Dermis blood vessel endothelial cell (primary cell): ENCODE measurements around the gene DNER. TPM values are rescaled to one million over a fixed set of nuclear protein-coding genes. Genes with fewer than 3 reads are reported as not detected.
"Not testable (repeated sequence)": the region's sequence is repeated elsewhere in the genome, so short reads cannot be mapped to it uniquely, and the experiment has no call there.

Source experiments
- DNase-seq: peaks from one replicate; pipeline ENCODE4 v3.0.0; 2010
- total RNA-seq: library from RNA; depleted of rRNA; stranded (reverse); fragments of >200 nt; gene quantifications from 2 replicates; pipeline ENCODE4 v1.2.3, GENCODE V29; 2014

The DNER gene
- 0.05 TPM in 1 of 2 replicates, not detected in the other for total RNA-seq

GRCh38 chr2:229714080-229714735 is at the start of gene DNER:
TSS of gene DNER (minus strand) at chr2:229714555. CDS start at chr2:229714423, 132 bp downstream.
- DNase-seq = no peak

DNA sequence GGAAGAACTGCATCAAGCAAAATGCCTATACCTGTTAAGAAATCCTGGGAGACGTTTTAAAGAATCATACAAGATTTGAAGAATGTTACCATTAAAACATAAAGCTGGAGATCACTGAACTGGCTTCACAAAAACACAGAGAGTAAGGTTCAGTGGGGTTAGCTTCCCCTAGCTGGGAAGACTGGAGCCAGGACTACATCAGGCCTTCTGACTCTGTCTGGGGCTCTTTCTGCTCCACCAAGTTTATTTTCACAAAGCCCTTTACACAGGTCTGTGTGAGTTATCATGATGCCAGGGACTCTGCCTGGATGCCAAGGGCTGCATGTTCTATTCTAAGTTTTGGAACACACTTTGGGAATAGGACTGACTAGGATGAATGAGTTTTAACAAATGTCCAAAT is 47.3 kb upstream of the DNER start:
- DNase-seq = no peak

- not testable (repeated sequence) for DNase-seq
Measured at GRCh38 chr2:229757462-229757861, 43.1 kb upstream of the DNER start.

DNA sequence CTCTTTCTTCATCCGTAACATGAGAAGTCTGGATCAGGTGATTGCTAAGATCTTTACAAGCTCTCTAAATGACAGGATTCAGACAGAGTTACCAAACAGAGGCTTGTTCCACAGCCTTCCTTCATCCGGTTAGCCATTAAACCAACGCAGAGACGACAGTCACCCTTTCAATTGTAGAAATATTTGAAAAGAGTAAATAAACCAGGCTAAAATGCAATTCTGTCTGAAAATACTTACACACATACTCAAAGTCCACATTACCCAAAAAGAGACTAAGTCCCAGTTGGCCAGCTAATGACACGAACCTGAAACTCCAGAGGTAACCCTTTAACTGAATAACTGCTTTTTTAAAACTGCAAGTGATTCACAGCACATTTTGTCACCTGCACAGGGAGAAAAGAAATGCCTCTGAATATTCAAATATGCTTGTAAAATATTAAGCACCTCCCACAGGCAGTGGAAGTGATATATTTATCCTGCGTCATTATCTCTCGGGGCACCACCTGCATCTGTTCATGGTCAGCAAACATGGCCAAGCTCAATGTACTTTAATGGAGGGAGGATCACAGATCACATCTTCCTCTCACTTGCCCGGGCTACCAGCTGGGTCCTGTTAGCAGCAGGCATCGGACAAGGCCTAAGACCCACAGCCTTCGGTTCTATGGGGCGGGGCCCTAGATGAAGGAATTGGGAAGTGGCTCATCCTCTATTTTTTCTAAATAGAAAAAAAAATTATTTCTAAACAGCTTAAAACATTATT is 38.8 kb upstream of the DNER start:
- DNase-seq = no peak

GRCh38 chr2:229749779-229750178 is 35.4 kb upstream of the DNER start:
- no peak for DNase-seq

- DNase-seq = no peak
Measured at GRCh38 chr2:229748950-229749349, 34.6 kb upstream of the DNER start.

- not testable (repeated sequence) for DNase-seq
Measured at GRCh38 chr2:229742691-229743090, 28.3 kb upstream of the DNER start.

GRCh38 chr2:229740279-229740678 is 25.9 kb upstream of the DNER start:
- DNase-seq = no peak

- DNase-seq = no peak
Measured at GRCh38 chr2:229738024-229738625, 23.8 kb upstream of the DNER start.

- DNase-seq = no peak
Measured at GRCh38 chr2:229734410-229734809, 20.1 kb upstream of the DNER start.

DNA sequence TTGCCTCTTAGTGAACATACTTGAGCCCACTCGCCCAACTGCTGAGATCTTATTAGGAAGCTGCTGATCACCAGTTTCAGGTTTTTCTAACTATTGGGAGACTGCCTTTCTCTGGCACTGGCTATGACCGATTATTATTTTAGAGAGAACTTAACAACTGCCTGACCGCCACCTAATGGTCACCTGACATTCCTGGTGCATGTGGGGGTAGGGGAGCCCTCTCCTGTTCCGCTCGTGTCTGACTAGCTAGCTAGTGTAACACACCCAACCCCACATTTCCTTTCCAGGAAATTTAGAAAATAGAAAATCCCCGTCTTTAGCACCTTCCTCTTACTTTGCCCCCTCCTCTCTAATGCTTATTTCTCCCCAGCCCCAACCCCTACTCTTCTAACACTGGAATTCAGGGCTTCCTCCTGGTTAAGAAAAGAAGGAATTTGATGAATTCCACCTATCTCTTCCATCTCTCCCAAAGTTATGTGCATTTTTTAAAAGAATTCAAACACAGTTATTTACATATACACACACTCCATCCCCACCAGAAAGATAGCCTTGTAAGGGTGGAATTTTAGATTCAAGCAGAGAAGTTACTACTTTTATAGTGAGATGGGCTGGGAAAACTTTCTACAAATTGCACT is 19.4 kb upstream of the DNER start:
- DNase-seq = no peak

DNA sequence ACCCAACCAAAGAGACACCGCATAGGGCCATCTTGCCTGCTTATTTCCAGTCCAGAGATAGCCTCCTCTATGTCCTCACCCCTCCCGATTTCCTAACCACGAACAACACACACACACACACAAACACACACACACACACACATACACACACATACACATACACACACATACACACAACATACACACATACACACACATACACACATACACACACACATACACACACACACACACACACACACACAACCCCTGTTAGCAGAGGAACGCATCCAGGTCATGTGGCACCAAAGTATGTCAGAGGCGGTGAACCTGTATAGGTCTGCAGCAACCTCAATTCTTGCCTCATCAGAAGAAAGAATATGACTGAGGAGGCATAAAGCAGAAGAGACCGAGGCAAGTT is 18.5 kb upstream of the DNER start:
- DNase-seq = no peak

- DNase-seq = no peak
Measured at GRCh38 chr2:229731916-229732315, 17.6 kb upstream of the DNER start.

GRCh38 chr2:229731363-229731762 is 17.0 kb upstream of the DNER start:
- DNase-seq = no peak

GRCh38 chr2:229728370-229728769 is 14.0 kb upstream of the DNER start:
- no peak for DNase-seq

DNA sequence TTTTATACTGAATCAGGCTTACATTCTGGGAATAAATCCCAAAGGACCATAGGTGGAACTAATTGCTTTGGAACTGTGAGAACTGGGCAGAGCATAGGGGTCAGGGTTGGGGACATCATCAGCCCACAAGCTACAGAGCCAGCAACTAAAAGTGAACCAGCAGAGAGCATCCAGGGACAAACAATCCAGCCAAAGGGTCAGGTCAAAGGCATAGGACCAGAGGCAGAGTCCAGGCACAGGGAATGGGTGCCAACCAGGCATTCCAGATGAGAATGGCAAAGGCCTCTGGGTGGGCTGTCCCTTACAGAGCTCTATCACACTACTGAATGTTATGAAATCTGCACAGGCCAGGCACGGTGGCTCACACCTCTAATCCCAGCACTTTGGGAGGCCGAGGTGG is 12.3 kb upstream of the DNER start:
- no peak for DNase-seq

DNA sequence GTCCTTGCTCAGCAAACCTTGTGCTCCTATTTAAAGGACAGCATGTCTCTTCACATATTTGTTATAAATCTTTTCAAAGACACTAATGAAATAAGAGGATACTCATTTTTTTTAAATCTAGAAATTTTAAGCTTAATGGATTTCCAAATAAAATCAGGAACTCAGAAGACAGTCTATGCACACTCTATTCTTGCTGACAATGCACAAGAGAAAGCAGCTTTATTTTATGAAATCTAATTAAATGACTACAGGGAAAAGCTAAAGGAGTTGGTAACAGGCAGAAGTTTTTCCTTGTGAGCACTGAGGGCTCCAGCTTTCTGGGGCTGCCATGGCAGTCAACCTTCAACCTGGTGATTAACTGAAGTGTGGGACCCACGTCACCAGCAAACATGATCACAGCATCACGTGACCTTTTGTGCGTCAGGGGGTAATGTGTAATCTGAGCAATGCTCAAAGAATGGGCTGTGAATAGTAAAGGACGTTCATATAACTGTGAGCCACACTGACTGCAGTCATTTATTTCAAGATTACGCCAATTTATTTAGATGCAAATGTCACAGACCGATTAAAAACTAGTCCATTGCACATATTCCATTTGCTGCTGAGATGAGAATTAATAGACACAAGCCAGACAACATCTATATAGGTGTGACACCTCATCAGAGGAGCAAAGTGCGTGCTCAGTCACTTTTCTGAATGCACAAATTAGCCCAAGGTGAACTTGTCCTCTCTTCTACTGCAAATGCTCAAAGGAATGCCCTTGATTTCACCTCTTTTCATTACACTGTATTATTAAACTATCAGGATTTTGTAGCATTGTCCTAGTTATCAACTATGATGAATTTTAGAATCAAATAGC is 11.6 kb upstream of the DNER start:
- no peak for DNase-seq

DNA sequence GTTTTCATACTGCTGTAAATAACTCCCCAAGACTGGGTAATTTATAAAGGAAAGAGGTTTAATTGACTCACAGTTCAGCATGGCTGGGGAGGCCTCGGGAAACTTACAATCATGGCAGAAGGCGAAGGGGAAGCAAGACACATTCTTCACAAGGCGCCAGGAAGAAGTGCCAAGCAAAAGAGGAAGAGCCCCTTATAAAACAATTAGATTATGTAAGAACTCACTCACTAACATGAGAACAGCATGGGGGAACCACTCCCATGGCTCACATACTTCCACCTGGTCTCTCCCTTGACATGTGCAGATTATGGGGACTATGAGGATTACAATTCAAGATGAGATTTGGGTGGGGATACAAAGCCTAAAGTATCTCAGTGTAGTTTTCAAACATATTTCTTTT is 8.8 kb upstream of the DNER start:
- not testable (repeated sequence) for DNase-seq

DNA sequence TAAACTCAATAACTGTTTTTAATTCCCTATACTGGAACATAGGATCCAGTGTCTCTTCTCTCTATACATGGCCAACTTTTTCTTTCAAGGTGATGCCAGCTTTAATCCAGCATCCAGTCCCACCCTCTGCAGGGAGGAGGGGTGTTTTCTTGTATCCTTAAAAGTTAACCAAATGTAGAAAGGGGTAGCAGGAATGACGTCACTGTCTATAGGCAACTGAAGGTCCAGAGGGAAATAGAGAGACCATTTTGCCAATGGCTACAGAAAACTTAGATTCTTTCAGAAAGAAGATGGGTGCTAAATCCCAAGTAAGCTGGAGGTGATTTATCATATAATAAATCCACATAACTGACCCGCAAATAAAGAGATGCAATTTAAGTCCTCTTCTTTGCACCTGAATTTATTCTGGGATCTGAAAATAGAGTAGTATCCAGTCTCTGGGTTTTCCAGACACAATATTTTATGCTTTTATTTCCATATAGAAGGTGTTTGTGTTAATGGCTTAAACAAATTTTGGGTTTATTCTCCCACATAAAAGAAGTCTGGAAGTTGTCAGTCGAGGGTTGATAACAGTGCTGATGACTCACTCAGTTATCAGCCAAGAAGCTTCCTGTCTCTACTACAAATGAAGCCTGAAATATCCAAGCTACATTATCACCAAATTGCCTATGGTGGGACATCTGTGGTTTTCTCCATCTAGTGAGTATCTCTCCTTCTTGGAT is 5.7 kb upstream of the DNER start:
- peak; percentile 15 for DNase-seq

DNA sequence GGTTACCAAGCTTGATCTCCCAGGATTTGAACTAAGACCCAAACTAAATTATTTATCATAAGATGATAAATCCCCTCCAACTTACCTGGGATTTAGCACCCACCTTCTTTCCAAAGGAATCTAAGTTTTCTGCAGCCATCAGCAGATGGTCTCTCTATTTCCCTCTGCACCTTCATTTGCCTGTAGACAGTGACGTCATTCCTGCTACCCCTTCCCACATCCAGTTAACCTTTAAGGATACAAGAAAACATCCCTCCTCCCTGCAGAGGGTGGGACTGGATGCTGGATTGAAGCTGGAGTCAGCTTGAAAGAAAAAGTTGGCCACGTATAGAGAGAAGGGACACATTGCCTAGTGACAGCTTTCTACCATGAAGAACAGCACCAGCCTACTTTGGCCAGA is 3.7 kb upstream of the DNER start:
- DNase-seq = no peak

GRCh38 chr2:229715895-229716507 is 1.6 kb upstream of the DNER start:
- DNase-seq = peak; percentile 43
